Natural killer cell (primary cell): ENCODE results near the gene GSDMA. TPM values are rescaled to one million over a fixed set of nuclear protein-coding genes. Genes with fewer than 3 reads are reported as not detected.

Experiments used
- ATAC-seq, 3 donors: fragments of 150-1000 bp in 2 of 3; fragments of 200-7000 bp in 1 of 3; cut with Tn5 transposase; 1 replicate in 1 of 3; 2 replicates in 2 of 3; pipeline ENCODE4 v1.10.0; 2021; ENCODE audit warnings: mild to moderate bottlenecking in 2 of 3, moderate library complexity in 2 of 3
- DNase-seq, 2 donors: peaks; one replicate each; pipeline versions ENCODE4 v3.0.0 to v3.0.0-alpha.2; 2013 to 2021; ENCODE audit warnings: mixed read lengths in 1 of 2
- H3K27ac ChIP-seq: one replicate; pipeline ENCODE4 v1.5.1; 2013; ENCODE audit warnings: mild to moderate bottlenecking, low read length
- H3K27me3 ChIP-seq: one replicate; pipeline ENCODE4 v1.6.1; 2013; ENCODE audit warnings: low read length; ENCODE audit not compliant: control insufficient read depth, insufficient read depth
- H3K36me3 ChIP-seq: one replicate; pipeline ENCODE4 v1.6.1; 2013; ENCODE audit warnings: low read length; ENCODE audit not compliant: control insufficient read depth, insufficient read depth
- H3K4me1 ChIP-seq: one replicate; pipeline ENCODE4 v1.6.1; 2013; ENCODE audit warnings: low read length; ENCODE audit not compliant: control insufficient read depth, insufficient read depth
- H3K4me3 ChIP-seq: one replicate; pipeline ENCODE4 v1.5.1; 2013; ENCODE audit warnings: low read length
- H3K9me3 ChIP-seq: one replicate; pipeline ENCODE4 v1.6.1; 2013; ENCODE audit warnings: low read length; ENCODE audit not compliant: control insufficient read depth, insufficient read depth
- H3K27ac Mint-ChIP-seq, 2 donors: one replicate each; pipeline ENCODE4 v1.8.0; 2022; ENCODE audit warnings: mild to moderate bottlenecking in 2 of 2, mixed read lengths in 2 of 2, moderate library complexity in 1 of 2
- H3K27me3 Mint-ChIP-seq, 2 donors: one replicate each; pipeline ENCODE4 v1.8.0; 2022; ENCODE audit warnings: low read depth in 2 of 2, mixed read lengths in 2 of 2
- H3K36me3 Mint-ChIP-seq: one replicate; pipeline ENCODE4 v1.8.0; 2022; ENCODE audit warnings: mixed read lengths
- H3K4me1 Mint-ChIP-seq, 2 donors: one replicate each; pipeline ENCODE4 v1.8.0; 2022; ENCODE audit warnings: mixed read lengths in 2 of 2
- H3K4me3 Mint-ChIP-seq: one replicate; pipeline ENCODE4 v1.8.0; 2022; ENCODE audit warnings: mild to moderate bottlenecking, moderate library complexity, mixed read lengths
- H3K9me3 Mint-ChIP-seq, 2 donors: one replicate each; pipeline ENCODE4 v1.8.0; 2022; ENCODE audit warnings: mixed read lengths in 2 of 2
- CTCF ChIP-seq: fragments of 200-600 bp; IDR thresholded peaks from one replicate; pipeline ENCODE4 v1.8.0; 2022; ENCODE audit warnings: antibody characterized with exemption
- whole genome bisulfite sequencing: methylation state at CpG from one replicate; pipeline ENCODE4 v1.1.7; 2013; ENCODE audit warnings: missing lambda C conversion rate; ENCODE audit not compliant: insufficient coverage; 5-methylcytosine and 5-hydroxymethylcytosine counted together
- intact Hi-C: fragments of 100-400 bp; cut with micrococcal nuclease; formaldehyde crosslinking; loops from one replicate; pipeline ENCODE4 v1.14.2; 2022
- total RNA-seq, 4 donors: library from RNA; stranded (reverse); fragments of 120-200 nt in 1 of 4; gene quantifications; one replicate each; pipeline versions ENCODE4 v1.2.3 to v1.2.4, GENCODE V29; 2013 to 2022

The GSDMA gene
- total RNA-seq, 3 donors from 2014 or later (not counting 1 experiment from before 2014, with no cell fraction given) = 1.1 to 3.2 (median 2.1) TPM

- 95% methylated on average over 8 of the region's 10 CpGs for WGBS
- DNase-seq (no peak), ATAC-seq (no peak)
- Mint-ChIP-seq H3K36me3 (no peaks in the 10 kb centered on the region), H3K9me3 (no peaks in the 10 kb centered on the region), H3K4me3 (no peak overlapping the region), H3K27me3 (no peaks in the 10 kb centered on the region), H3K4me1 (peaks cover 11 to 25% of the 10 kb centered on the region in 2 donors), H3K27ac (no peak overlapping the region)
- Histone ChIP-seq H3K27ac (no peak overlapping the region), H3K27me3 (no peaks in the 10 kb centered on the region), H3K4me3 (no peak overlapping the region), H3K4me1 (peaks cover 18% of the 10 kb centered on the region), H3K9me3 (no peaks in the 10 kb centered on the region), H3K36me3 (peaks cover 74% of the 10 kb centered on the region)
- intact Hi-C loops = no loop called here
- no peak for TF ChIP-seq CTCF
These were observed 60.9 kb downstream of the GSDMA start for GRCh38 chr17:40023590-40024292.

GRCh38 chr17:40024901-40025300, 62.1 kb downstream of the GSDMA start:
- Mint-ChIP-seq H3K4me1 (peaks cover 11 to 16% of the 10 kb centered on the region in 2 donors), H3K36me3 (peaks cover 10% of the 10 kb centered on the region), H3K27me3 (no peaks in the 10 kb centered on the region), H3K9me3 (no peaks in the 10 kb centered on the region), H3K4me3 (no peak overlapping the region), H3K27ac (no peak overlapping the region)
- ATAC-seq (no peak), DNase-seq (no peak)
- no peak overlapping the region for H3K4me3 ChIP-seq
- WGBS = 97% methylated on average over 8 of the region's 8 CpGs
- H3K27ac ChIP-seq = no peak overlapping the region
- H3K4me1 ChIP-seq = peaks cover 17% of the 10 kb centered on the region
- no peaks in the 10 kb centered on the region for H3K27me3 ChIP-seq
- H3K36me3 ChIP-seq = peaks cover 75% of the 10 kb centered on the region
- no peak for TF ChIP-seq CTCF
- intact Hi-C loops = no loop called here
- no peaks in the 10 kb centered on the region for H3K9me3 ChIP-seq

GRCh38 chr17:40025559-40025958, 62.8 kb downstream of the GSDMA start:
- no peak overlapping the region for H3K27ac Mint-ChIP-seq
- H3K27me3 Mint-ChIP-seq = no peaks in the 10 kb centered on the region
- peaks cover 12% of the 10 kb centered on the region for H3K36me3 Mint-ChIP-seq
- intact Hi-C loops = no loop called here
- no peak overlapping the region for H3K4me3 Mint-ChIP-seq
- H3K4me1 Mint-ChIP-seq = peaks cover 11 to 14% of the 10 kb centered on the region in 2 donors
- TF ChIP-seq CTCF = no peak
- Histone ChIP-seq H3K4me3 (no peak overlapping the region), H3K27me3 (no peaks in the 10 kb centered on the region), H3K36me3 (peaks cover 72% of the 10 kb centered on the region), H3K9me3 (no peaks in the 10 kb centered on the region), H3K27ac (no peak overlapping the region), H3K4me1 (peaks cover 17% of the 10 kb centered on the region)
- no peaks in the 10 kb centered on the region for H3K9me3 Mint-ChIP-seq
- 86% methylated on average over 2 of the region's 2 CpGs for WGBS
- DNase-seq = no peak
- no peak for ATAC-seq
